Germinal center (tissue), 1 donor: ENCODE measurements around the gene HAGHL.
"Not testable (repeated sequence)": the region's sequence is repeated elsewhere in the genome, so short reads cannot be mapped to it uniquely, and the experiment has no call there.

Source experiments
- DNase-seq: peaks from one replicate; pipeline ENCODE4 v3.0.0; 2012; ENCODE audit warnings: mixed read lengths, low spot score

The HAGHL gene

DNA sequence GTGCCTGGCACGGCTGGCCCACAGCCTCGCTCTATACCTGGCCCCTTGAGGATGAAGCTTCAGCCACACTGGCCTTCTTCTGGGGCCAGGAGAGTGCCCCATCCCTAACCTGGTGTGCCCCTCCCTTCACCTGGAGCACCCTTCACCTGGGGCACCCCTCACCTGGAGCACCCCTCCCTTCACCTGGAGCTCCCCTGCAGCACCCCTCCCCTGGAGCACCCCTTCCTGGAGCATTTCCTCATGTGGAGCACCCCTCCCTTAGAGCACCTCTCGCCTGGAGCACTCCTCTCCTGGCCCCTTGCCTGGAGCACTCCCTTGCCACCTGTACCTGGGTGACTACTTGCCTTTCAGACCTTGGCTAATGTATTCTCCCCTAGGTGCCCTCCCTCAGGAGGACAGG is 18.9 kb upstream of the HAGHL start:
- no peak for DNase-seq

DNA sequence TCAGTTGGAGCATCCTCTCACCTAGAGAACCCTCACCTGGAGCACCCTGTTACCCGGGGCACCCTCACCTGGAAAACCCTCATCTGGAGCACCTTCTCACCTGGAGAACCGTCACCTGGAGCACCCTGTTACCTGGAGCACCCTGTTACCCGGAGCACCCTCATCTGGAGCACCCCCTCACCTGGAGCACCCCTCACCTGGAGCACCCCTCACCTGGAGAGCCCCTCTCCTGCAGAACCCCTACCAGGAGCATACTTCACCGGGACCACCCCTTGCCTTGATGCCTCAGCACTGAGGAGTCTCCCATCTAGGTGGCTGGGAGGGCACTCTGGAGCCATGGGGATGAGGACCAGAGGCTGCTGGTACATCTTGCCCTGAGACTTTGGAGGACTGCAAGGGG is 17.9 kb upstream of the HAGHL start:
- DNase-seq: no peak

DNA sequence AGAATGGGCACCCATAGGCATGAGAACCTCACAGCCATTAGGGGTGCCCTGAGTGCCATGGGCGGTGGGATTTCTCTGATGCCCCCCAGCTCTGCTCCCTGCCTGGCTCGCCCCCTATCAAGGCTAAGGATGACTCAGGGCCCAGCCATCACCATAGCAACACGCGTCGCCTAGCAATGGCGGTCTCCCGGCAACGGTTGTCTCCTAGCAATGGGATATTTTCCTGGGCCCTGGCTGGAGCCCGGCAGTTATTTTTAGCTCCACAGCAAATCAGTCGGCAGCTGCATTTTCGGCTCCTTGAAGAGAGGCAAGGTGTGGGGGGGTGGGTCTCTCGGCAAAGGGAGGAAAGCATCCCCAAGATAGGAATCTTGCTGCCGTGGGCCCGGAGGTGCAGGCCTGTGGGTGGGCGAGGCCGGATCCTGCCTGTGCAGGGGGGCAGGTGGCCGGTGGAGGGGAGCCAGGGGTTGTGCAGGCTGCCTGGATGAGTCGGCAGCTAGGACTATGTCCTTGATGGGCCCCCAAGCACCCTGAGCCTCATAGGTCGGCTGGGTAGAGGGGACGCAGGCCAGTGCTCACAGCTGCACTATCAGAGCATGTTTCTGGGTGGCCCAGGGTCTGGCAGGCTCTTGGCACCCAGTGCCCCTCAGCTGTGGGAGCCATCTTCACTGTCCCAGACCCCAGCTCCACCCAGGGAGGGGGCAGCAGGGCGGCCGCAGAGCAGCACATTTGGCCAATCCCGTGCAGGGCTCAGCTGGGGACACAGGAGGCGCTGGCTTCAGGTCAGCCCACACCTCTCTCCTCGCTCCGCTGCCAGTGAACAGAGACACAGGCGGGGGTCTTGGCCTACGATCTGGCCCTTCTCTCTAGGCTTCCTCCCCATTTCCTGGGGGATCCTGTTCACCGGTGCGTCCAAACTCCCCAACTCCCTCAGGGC is 17.1 kb upstream of the HAGHL start:
- DNase-seq: no peak

DNA sequence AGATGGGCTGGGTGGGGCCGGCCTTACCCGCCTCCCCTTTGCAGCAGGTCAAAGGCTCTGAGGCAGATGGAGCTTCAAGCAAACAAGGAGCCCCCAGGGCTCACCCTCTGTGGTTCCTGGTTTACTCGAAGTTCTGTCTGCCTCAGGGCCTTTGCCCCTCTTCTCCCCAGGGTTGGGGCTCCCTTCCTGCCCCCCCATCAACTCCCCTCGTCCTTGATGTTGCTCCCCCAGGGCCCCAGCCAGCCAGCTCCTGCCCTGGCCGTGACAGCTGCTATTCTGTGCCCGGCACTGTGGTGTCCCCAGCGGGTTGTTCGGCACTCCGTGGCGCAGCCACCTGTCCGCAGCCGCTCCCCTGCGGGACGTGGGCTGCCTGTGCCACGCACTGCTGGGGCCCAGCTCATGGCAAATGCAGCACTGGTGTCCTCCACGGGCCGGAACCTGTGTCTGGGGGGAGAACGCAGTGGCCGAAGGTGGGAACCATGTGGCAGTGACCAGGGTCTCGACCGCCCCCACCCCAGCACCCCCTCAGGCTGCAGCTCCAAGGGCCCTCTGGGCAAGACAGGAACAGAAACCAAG is 16.3 kb upstream of the HAGHL start:
- DNase-seq: no peak

DNA sequence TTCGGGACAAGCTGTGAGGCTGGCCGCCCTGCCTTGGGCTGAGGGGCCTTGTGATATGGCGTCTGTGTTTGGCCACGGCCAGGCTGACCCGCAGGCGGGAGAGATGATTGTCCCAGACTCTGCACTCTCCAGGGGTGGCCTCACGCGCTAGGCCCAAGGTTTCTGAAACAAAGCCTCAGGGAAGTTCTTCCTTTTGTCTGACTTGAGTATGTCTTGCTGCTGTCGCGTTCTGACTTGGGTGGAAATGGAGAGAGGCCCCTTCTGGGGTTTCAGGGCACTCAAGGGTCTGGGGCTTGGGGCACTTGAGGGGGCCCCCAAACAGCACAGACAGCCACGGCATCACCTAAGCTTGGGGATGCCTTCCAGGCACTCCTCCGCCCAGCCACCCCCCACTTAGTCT is 15.8 kb upstream of the HAGHL start:
- no peak for DNase-seq

DNA sequence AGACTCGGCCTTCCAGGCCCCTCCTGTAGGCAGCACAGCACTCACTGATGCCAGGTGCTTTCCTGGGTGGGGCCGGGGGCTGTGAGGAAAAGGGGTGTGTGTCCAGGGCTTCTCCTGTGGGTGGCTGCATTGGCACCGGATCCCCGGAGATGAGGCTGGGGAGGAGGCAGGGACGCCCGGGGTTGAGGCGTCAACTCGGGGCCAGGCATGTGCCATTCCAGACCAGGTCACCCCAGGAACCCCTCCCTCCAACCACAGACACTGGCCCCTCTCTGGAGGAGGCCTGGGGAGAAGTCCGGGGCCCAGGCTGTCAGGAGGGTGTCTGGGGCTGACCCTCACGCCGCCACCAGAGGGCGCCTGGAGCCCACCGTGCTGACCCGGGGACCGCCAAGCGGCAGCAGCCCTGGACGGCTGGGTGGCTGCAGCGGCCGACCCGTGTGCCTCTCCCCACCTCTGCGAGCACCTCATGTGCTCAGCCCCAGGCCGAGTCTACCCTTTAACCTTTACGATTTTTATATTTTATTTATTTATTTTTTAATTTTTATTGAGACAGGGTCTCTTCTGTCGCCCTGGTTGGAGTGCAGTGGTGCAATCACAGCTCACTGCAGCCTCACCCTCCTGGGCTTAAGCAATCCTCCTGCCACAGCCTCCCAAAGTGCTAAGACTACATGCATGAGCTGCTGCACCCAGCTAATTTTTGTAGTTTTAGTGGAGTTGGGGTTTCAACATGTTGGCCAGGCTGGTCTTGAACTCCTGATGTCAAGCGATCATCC is 15.2 kb upstream of the HAGHL start:
- DNase-seq: peak; percentile 87

DNA sequence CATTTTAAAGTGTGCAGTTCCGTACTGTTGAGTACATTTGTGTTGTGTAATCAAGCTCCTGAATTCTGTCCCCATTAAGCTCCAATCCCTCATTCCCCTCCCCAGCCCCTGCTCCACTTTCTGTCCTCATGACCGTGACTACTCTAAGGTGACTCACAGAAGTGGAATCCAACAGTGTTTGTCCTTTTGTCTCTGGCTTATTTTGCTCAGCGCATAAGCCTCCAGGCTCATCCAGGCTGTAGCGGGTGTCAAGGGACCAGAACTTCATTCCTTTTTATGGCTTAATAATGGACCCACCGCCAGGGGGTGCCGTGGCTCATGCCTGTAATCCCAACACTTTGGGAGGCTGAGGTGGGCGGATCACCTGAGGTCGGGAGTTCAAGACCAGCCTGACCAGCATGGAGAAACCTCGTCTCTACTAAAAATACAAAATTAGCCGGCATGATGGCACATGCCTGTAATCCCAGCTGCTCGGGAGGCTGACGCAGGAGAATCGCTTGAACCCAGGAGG is 14.1 kb upstream of the HAGHL start:
- not testable (repeated sequence) for DNase-seq

DNA sequence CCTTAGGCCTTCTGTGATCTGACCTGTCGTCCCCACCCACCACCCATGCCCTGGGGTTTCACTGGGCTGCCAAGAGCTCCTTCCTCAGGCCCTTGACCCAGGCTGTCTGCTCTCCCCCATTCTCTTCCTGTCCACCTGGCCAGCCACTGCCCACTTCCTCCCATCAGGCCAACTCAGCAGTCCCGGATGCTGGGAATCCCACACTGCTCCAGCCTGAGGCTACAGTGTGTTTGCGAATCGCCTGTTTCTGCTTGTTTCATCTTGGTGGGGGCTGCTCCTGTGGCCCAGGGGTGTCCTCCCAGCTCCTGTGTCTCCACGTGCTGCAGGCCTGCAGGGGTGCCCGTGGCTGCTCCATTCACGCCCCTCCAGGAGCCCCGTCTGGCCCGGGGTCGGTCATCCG is 12.8 kb upstream of the HAGHL start:
- no peak for DNase-seq

DNA sequence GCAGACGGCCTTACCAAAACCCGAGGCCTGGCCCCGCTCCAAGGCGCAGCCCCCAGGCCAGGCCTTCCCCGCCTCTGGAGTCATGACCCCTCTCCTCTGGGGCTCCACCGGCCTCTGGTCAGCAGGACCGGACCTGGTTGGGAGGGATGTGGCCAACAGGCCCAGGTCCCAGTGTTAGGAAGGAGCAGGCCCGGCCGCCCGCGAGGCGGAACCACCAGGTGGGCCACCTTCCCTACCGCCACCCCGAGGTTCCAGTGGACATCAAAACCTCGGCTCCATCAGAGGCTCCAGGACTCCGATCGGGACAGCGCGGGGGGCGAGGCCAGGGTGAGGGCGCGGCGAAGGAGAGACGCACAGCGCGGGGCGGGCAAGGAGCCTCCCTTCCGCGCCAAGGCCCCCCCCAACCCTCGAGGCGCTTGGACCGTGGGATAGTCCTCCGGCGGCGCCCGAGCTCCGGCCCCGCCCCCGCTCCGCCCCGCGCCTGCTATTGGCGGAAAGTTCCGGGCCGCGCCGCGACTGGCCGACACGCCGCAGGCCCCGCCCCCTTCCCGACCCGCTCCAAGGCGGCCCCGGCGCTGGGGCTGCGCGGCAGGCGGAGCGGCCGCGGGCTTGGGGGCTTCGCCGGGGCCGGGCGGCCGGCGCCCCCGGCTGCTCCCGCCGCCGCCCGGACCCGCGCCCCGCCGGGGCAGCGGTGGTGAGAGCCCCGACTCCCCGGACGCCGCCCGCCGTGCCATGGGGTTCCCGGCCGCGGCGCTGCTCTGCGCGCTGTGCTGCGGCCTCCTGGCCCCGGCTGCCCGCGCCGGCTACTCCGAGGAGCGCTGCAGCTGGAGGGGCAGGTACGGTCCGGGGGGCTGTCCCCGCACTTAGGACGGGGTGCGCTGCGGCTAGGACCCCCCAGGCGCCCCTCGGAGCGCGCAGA is 12.1 kb upstream of the HAGHL start, which contains the start of gene METRN:
TSS of gene METRN (plus strand) at position 561 of the 919 bp plus-strand sequence. CDS start at position 733, 172 bp downstream.
- DNase-seq: peak; percentile 94

DNA sequence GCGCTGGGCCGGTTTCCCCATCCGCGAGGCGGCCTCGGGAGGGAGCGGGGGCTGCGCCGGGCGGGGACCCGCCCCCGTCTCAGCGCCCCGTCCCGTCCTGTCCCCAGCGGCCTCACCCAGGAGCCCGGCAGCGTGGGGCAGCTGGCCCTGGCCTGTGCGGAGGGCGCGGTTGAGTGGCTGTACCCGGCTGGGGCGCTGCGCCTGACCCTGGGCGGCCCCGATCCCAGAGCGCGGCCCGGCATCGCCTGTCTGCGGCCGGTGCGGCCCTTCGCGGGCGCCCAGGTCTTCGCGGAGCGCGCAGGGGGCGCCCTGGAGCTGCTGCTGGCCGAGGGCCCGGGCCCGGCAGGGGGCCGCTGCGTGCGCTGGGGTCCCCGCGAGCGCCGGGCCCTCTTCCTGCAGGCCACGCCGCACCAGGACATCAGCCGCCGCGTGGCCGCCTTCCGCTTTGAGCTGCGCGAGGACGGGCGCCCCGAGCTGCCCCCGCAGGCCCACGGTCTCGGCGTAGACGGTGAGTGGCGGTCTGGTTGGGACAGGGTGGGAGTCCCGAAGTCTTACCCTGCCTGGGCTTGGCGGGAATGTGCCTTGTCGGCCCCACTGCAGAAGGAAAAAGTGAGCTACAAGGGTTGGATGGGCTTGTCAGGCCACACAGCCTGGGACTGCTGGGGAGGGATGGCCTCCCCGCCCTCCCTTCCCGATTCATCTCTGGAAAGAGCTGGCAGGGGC is 11.3 kb upstream of the HAGHL start:
- no peak for DNase-seq

DNA sequence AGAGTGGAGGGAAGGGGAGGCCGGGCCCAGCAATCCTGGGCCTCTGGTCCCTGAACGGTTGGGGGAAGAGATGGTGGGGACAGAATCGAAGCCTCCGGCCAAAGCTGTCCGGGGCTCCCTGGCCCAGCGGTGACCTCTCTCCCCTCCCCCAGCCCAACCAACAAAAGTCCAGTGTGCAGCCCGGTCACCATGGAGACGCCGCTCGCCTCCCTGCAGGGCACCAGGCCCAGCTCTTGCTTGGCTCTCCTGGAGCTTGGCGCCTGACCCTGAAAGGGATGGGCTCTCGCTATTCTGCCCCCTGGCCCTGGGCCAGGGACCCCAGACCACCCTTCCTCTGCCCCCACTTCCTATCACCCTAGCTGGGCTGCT is 10.7 kb upstream of the HAGHL start:
- no peak for DNase-seq

DNA sequence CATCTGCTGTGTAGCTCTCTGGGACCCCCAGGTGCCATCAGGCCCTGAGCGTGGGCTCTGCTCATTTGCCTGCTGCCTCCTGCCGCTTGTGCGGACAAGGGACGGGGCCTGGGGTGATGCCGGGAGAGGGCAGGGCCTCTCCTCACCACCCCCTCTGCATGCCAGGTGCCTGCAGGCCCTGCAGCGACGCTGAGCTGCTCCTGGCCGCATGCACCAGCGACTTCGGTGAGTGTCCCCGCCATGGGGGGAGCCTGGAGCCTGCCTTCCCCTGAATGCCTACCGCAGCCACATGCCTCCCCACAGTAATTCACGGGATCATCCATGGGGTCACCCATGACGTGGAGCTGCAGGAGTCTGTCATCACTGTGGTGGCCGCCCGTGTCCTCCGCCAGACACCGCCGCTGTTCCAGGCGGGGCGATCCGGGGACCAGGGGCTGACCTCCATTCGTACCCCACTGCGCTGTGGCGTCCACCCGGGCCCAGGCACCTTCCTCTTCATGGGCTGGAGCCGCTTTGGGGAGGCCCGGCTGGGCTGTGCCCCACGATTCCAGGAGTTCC is 10.1 kb upstream of the HAGHL start:
- no peak for DNase-seq

DNA sequence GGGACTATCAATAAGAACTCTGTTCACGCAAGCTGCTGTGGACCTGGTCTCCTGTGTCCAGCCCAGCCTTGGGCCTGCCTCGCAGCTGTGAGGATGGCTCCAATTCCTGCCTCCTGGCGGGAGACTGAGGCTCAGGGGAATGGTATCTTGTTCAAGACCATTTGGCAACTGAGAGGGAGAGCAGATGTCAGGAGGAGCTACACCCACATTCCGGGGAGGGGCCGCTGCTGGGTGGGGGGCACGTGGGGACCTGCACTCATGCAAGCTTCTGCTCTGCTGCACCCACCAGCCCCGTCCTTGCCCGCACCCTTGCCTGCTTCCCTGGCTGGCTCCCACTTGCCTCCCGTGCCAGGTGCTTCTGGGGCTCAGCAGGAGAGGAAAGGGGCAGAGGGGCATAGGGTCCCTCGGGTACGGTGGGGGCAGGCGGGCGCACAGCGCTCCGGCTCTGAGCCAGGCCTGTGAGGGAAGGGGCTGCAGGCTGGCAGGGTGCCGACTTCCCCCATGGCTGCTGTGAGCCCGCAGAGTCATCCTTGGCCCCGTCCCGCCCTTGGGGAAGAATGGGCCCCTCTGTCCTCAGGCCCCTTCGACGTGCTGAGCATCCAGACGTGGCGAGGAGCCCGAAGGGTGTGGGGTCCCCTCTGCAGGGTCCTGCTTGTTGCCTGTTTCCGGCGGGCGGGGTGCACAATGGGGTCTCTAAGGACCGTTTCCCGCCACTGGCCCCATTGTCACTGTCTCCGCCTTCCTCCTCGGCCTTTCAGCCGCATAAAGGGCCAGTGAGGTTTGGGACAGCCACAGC is 9.3 kb upstream of the HAGHL start:
- no peak for DNase-seq

DNA sequence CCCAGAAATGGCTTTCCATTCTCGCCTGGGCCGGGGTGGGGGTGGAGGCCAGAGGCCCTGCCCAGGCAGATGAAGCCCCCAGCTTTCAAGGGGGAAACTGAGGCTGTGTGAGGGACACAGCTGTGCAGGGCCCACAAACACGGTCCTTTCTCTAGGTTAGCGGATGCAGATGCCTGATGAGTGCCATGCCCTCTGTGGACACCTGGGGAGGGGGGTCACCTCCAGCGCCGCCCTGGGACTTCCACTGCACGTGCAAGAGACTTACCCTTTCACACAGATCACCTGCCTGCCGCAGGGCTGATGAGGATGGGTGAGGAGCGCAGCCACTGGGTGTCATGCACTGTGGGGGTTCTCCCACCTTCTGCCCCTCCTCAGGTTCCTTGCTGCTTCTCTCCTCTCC is 8.5 kb upstream of the HAGHL start:
- no peak for DNase-seq

DNA sequence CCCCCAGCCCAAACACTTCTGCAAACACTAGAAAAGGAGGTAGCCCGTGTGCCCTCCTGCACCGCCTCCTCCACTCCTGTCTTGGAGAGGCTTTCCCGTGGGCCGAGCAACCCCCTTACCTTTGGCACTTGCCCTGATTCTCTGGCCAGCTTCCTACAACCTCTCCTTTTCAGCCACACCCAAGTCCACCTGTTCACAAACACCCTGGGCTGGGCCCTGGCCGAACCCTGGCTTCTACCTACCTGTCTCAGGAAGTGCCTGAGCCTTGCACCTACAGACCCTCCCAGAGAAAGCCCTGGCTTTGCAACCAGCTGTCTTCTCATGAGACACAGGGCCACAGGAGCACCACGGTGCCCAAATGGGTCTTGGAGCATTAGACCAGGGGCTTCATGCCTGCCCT is 8.0 kb upstream of the HAGHL start:
- DNase-seq: no peak

DNA sequence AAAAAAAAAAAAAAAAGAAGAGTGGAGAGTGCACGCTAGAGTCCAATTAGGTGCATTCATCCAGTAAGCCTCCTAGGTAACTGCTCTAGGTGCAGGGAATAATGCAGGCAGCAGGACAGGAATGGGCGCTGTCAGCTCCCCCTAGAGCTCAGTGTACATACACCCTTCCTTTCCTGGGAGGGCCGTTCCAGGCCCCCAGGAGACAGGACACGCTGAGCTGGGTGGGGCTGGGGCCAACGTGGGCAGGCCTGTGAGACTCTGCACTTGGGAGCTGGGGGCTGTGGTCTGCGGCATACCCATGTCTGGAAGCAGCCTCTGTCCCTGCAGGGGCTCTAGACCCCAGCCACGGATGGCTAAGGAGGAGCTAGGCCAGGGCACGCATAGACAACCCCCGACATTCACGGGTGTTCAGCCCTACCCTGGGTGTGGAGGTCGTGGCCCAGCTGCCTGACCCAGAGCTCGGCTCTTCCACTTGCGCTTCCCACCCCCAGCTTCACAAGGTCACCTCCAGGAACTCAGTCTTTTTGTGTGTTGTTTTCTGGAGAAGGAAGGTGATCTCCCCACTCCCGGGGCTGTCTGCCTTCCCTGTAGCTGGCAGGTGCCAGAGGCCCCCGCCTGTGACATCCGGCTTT is 7.0 kb upstream of the HAGHL start:
- DNase-seq: no peak

DNA sequence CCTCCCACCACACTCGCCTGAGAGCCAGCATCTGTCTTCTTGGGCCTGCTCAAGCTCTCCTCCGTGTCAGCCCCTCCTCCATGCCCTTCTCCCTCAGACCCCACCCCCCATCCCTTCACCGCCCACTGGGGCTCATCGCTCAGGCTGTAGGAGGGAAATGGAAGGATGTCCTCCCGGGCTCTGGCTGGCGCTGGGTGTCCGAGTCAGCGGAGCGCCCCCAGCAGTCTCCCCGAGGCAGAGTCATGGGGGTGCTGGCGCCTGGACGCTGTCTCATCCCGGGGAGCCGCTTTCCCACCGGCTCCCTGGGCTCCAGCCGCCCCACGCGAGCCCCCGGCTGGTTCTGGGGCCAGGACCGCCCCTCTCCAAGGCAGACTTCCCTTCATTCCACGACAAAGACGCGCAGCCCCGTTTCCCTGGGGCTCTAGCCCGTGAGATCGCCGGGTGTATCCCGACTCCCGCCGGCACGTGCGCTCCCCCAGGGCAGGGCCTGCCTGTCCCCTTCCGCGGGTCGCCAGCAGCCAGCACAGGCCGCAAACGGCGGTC is 6.4 kb upstream of the HAGHL start:
- DNase-seq: peak; percentile 57

DNA sequence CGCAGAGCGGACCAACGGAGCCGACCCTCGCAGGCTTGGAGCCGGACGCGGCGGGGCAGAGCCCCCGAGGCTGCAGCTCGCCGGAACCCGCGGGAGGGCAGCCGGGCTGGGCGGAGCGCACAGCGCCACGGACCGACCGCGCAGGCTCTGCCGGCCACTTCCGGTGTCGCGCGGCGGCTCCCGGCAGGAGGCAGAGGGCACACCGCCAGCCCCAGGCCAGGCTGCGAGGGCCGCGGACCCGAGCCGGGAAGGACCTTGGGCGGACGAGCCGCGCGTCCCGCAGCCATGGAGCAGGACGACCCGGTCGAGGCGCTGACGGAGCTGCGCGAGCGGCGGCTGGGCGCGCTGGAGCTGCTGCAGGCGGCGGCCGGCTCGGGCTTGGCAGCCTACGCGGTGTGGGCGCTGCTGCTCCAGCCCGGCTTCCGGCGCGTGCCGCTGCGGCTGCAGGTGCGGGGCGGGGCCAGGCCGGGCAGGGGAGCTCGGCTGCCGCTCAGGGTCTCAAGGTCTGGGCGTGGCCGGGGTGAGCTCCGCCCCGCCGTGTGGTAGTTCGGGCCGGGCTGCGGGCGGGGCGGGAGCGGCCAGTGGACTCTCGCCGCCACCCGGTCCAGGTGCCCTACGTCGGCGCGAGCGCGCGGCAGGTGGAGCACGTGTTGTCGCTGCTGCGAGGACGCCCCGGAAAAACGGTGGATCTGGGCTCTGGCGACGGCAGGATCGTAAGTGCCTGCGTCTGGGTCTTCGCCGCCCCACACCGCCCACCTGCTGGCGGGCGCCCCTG is 5.7 kb upstream of the HAGHL start, which contains the start of gene ANTKMT:
TSS of gene ANTKMT (plus strand) at position 157 of the 775 bp plus-strand sequence. CDS start at position 286, 129 bp downstream.
- DNase-seq: peak; percentile 90
